ENCODE data around the gene PRPF19. TPM values are rescaled to one million over a fixed set of nuclear protein-coding genes. Genes with fewer than 3 reads are reported as not detected.

The PRPF19 gene
- total and polyA plus RNA-seq, 9 of the 15 experiments (the other 6 are each of a cell fraction or from before 2014, with no cell fraction given): 9.4 to 212 (median 73.2) TPM

DNA sequence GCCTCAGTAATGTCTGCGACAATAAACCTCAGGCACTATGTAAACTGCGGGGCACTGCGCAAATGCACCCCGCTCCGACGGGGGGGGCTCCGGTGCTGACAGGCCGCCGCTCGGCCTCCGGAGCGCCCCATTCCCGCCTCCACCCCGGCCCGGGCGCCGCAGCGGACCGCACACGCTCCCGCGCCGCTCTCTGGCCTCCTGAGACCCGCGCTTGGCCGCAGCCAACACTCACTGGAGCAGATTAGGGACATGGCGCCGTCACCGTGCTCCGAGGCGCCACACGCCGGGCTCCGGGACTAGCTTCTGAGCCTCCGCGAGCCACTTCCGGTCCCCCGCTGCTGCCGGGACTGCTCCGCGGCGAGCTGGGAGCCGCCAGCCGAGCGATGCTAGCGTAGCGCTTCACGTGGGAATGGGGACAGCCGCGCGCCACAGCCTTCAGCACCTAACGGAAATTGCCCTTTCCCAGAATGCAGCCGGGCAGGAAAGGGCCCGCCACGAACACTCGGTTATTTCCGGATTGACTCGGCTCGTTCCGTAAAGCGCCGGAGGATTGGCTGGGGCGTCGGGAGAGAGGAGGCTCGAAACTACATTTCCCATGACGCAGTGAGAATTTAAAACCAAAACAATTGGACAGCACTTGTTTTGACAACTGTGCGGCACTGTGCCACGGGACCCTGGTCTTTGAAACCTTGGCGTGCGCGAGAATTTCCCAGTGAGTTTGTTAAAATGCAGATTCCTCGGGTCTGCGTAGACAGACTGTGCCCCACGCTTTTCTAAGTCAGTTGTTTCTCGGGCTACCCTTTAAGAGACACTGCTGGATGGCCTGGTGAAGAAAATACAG, at the start of gene PRPF19 (continued):
- TF ChIP-seq PRMT5 (CRISPR knock-in tag; IDR thresholded peaks at IDR 0.05) (no peak), ZNF121 (CRISPR knock-in tag; conservative IDR thresholded peaks at IDR 0.05) (no peak), PHF21A (IDR thresholded peaks at IDR 0.05; ENCODE audit: borderline replicate concordance, low read depth) (no peak), POLR2G (IDR thresholded peaks at IDR 0.05; ENCODE audit: low read depth, low read length) (peak; percentile 99), TEAD4 (IDR thresholded peaks at IDR 0.05; ENCODE audit: low read length) (peak; percentile 20; the same call in 1 of the 2 replicates), TEAD4 (CRISPR knock-in tag; IDR thresholded peaks at IDR 0.05; ENCODE audit: borderline replicate concordance) (peak; percentile 64; the same call in 1 of the 2 replicates), XRCC4 (IDR thresholded peaks at IDR 0.05; ENCODE audit: extremely low read depth, insufficient read depth, insufficient read length) (no peak), CBFA2T2 (conservative IDR thresholded peaks at IDR 0.05) (no peak), GTF2E2 (tag; IDR thresholded peaks at IDR 0.05) (no peak; the same call in 1 of the 2 replicates), ZNF274 (IDR thresholded peaks at IDR 0.05; ENCODE audit: borderline replicate concordance, low read depth, low read length) (no peak), ZSCAN29 (IDR thresholded peaks at IDR 0.05) (peak; percentile 97), THRAP3 (IDR thresholded peaks at IDR 0.05; ENCODE audit: borderline replicate concordance) (no peak), NONO (IDR thresholded peaks at IDR 0.05; ENCODE audit: low read depth in 2 of 2, low read length in 1 of 2) (peak in 1 of 2 experiments; percentile 52; a peak in 1 of 4 replicates), KHSRP (IDR thresholded peaks at IDR 0.05) (no peak), ZNF316 (IDR thresholded peaks at IDR 0.05) (no peak), TBP (optimal IDR thresholded peaks at IDR 0.05; ENCODE audit: low read depth, low read length) (peak; percentile 83), ZNF431 (CRISPR knock-in tag; IDR thresholded peaks at IDR 0.05) (peak; percentile 78; the same call in 1 of the 2 replicates)
- TF ChIP-seq, protein P1, sequence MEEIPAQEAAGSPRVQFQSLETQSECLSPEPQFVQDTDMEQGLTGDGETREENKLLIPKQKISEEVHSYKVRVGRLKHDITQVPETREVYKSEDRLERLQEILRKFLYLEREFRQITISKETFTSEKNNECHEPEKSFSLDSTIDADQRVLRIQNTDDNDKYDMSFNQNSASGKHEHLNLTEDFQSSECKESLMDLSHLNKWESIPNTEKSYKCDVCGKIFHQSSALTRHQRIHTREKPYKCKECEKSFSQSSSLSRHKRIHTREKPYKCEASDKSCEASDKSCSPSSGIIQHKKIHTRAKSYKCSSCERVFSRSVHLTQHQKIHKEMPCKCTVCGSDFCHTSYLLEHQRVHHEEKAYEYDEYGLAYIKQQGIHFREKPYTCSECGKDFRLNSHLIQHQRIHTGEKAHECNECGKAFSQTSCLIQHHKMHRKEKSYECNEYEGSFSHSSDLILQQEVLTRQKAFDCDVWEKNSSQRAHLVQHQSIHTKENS (CRISPR knock-in tag; IDR thresholded peaks at IDR 0.05): no peak
- TF ChIP-seq, protein P2, sequence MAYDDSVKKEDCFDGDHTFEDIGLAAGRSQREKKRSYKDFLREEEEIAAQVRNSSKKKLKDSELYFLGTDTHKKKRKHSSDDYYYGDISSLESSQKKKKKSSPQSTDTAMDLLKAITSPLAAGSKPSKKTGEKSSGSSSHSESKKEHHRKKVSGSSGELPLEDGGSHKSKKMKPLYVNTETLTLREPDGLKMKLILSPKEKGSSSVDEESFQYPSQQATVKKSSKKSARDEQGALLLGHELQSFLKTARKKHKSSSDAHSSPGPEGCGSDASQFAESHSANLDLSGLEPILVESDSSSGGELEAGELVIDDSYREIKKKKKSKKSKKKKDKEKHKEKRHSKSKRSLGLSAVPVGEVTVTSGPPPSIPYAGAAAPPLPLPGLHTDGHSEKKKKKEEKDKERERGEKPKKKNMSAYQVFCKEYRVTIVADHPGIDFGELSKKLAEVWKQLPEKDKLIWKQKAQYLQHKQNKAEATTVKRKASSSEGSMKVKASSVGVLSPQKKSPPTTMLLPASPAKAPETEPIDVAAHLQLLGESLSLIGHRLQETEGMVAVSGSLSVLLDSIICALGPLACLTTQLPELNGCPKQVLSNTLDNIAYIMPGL (CRISPR knock-in tag; IDR thresholded peaks at IDR 0.05): peak; percentile 74
- TF ChIP-seq, protein P3, sequence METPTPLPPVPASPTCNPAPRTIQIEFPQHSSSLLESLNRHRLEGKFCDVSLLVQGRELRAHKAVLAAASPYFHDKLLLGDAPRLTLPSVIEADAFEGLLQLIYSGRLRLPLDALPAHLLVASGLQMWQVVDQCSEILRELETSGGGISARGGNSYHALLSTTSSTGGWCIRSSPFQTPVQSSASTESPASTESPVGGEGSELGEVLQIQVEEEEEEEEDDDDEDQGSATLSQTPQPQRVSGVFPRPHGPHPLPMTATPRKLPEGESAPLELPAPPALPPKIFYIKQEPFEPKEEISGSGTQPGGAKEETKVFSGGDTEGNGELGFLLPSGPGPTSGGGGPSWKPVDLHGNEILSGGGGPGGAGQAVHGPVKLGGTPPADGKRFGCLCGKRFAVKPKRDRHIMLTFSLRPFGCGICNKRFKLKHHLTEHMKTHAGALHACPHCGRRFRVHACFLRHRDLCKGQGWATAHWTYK (CRISPR knock-in tag; IDR thresholded peaks at IDR 0.05): peak; percentile 16; the same call in 1 of the 2 replicates
- TF ChIP-seq, protein P4, sequence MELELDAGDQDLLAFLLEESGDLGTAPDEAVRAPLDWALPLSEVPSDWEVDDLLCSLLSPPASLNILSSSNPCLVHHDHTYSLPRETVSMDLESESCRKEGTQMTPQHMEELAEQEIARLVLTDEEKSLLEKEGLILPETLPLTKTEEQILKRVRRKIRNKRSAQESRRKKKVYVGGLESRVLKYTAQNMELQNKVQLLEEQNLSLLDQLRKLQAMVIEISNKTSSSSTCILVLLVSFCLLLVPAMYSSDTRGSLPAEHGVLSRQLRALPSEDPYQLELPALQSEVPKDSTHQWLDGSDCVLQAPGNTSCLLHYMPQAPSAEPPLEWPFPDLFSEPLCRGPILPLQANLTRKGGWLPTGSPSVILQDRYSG (tag; conservative IDR thresholded peaks at IDR 0.05; ENCODE audit: low read depth): no peak
- TF ChIP-seq, protein P5, sequence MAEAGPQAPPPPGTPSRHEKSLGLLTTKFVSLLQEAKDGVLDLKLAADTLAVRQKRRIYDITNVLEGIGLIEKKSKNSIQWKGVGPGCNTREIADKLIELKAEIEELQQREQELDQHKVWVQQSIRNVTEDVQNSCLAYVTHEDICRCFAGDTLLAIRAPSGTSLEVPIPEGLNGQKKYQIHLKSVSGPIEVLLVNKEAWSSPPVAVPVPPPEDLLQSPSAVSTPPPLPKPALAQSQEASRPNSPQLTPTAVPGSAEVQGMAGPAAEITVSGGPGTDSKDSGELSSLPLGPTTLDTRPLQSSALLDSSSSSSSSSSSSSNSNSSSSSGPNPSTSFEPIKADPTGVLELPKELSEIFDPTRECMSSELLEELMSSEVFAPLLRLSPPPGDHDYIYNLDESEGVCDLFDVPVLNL (CRISPR knock-in tag; IDR thresholded peaks at IDR 0.05; ENCODE audit: low read depth): no peak
